Measurements from ENCODE around the gene RPH3AL.
A peak's percentile ranks its signal among the peaks of the same experiment; 100 is the strongest.
"Not testable (repeated sequence)": the region's sequence is repeated elsewhere in the genome, so short reads cannot be mapped to it uniquely, and the experiment has no call there.

RPH3AL gene

DNA sequence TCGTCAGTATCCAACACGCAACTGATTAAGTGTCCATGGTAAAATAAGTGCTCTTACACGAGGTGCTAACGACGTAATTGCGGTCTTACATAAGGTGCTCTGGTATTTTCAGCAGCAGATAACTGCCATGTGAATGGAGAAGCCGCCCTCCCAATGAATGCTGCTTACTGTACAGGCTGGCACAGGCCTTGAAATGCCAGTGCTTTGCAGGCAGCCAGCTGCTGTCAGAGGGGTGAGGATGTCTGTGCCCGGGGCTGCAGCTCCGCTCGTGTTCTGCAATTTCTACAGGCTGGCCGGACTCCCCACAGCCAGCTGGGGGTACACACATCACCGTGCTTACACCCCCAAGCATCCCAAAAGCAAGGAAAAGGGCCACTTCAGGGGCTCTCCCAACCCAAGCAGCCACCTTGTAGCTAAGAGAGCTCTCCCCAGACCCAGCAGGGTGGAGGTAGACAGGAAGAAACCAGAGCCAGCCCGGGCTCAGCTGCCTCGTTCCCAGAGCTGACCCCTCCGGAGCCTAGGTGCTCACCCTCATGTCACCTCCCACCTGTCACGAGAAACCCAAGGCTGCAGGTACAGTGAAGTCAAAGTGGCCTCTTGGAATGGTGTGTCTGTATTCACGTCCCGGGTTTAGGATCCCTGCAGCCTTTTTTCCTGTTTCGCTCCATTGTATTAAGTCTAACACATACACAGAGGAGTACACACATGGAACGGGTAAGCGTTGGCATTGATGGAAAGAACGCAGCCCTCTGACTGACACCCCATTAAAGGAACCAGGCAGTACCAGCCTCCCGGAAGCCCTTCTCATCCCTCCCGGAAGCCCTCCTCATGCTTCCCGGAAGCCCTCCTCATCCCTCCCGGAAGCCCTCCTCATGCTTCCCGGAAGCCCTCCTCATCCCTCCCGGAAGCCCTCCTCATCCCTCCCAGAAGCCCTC, 27.2 kb upstream of the RPH3AL start:
- DNase-seq: no peak

DNA sequence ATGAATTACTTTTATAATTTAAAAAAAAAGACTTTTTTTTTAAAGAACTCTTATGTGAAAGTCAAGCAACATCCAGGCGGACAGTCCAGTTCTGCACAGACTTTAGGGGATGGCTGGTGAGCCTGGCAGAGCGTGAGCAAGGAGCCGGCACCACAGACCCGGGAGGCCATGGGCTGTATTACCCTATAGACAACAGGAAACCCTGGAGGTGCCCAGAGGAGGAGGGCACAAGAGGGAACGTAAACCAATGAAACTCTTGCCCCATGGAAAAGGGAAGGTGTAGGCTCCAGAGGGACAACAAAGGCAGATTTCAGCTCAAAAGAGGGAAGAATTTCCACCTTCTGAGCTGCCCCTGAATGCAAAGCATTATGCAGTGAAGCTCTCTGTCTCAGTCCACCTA, 25.5 kb upstream of the RPH3AL start:
- peak; percentile 21 for DNase-seq

DNA sequence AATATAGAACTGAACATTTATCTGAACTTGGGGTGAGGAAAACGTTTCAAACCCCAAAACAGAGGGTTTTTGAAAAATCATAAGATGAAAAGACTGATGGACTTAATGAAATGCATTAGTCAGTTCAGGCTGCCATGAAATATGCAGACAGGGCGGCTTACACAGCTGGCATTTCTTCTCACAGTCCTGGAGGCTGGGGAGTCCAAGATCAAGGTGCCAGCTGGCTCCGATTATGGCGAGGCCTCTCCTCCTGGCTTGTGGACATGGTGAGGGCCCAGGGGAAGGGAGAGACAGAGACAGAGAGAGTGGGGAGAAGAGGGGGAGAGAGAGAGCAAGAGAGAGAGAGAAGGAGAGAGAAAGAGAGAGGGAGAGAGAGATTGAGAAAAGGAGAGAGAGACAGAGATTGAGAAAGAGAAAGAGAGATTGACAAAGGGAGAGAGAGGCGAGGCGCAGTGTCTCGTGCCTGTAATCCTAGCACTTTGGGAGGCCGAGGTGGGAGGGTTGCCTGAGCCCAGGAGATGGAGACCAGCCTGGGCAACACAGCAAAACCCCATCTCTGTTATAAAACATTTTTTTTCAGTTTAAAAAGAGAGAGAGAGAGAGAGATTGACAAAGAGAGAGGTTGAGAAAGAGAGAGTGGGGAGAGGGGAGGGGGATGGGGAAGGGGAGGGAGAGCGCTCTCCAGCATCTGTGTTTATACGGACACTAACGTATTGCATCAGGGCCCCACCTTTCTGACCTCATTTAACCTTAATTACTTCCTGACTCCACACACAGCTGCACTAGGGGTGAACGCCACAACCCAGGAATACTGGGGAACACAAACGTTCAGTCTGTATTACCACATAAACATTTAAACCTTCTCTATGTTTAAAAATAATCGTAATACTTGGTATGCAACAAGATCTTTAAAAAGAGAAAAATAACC, 24.6 kb upstream of the RPH3AL start:
- DNase-seq: peak; percentile 38

DNA sequence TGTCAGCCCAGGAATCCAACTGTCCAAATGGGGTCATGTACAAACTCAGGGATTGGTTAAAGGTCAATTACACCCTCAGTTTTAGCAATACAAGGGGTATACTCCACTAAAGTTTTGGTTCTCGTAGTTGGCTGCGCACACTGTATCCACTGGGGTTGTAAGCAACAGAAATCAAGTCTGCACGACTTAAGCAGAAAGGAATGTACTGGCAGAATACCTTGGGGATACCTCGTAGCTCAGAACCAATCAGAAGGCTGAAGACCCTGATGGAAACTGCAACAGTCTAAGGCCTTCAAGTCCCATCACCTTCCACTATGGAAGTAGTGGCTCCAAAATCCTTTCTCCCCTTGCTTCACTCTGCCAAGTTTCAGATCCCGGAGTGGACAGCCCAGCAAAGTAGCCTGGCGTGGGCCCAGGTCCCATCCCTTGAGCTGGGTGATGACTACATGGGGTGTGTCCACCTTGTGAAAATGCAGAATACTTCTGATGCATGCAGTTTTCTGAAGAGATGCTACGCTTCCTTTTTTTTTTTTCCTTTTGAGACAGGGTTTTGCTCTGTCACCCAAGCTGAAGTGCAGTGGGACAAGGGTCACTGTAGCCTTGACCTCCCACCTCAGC, 21.1 kb upstream of the RPH3AL start:
- DNase-seq: no peak

DNA sequence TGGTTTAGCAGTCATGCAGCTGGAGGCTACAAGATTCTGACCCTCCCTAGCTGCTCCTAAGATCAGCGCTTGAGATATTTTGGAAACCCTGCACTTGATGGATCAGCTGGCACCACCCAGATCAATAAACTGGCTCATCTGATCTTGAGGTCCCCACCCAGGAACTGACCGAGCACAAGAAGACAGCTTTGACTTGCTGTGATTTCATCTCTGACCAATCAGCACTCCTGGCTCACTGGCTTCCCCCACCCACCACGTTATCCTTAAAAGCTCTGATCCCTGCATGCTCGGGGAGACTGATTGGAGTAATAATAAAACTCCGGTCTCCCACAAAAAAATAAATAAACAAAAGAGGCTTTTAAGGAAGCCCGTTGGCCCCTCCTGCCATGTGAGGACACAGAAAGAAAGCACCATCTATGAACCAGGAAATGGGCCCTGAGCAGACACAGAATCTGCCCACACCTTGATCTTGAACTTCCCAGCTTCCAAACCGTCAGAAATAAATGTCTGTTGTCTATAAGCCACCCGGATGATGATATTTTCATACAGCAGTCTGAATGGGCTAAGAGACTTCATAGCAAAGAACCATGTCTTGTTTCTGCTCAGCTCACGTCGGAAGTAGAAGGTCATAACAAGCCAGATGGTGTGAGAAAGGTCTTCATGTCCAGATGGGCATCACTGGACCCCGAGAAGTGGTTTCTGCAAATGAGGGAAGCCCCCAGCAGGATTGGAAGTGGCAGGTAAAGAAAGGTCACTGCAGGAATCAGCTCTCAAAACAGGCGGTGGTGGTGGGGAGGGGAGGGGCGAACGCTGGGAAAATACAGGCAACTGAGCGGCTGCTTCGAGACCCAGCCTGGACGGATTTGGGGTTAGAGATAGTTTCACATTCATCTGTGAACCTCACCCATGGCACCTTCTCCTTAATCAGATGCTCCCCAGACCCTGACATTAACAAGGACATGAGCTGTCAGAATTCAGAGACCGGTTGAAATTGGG, 19.8 kb upstream of the RPH3AL start:
- no peak for DNase-seq

DNA sequence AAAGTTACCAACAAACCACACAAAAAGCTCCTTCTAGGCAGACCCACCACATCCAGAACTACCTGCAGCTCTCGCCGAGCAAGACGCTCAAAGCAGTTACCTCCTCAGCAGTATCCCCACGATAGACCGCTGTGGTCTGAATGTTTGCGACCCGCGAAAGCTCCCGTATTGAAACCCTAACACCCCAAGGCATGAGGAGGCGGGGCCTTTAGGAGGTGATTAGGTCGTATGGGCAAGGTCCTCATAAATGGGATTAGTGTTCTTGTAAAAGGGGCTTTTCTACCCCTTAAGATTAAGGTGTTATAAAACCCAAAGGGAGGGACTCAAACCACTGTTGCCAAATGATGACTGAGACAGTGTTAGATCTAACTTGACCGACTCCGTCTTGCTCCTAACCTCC, 19.0 kb upstream of the RPH3AL start:
- DNase-seq: no peak

DNA sequence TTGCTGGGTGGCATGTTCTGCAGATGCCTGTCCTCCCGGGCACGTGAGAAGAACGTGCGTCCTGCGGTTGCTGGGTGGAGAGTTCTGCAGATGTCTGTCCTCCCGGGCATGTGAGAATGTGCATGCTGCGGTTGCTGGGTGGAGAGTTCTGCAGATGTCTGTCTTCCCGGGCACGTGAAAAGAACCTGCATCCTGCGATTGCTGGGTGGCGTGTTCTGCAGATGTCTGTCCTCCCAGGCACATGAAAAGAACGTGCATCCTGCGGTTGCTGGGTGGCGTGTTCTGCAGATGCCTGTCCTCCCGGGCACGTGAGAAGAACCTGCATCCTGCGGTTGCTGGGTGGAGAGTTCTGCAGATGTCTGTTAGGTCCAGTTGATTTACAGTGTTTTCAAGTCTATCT, 15.0 kb upstream of the RPH3AL start:
- DNase-seq: not testable (repeated sequence)

DNA sequence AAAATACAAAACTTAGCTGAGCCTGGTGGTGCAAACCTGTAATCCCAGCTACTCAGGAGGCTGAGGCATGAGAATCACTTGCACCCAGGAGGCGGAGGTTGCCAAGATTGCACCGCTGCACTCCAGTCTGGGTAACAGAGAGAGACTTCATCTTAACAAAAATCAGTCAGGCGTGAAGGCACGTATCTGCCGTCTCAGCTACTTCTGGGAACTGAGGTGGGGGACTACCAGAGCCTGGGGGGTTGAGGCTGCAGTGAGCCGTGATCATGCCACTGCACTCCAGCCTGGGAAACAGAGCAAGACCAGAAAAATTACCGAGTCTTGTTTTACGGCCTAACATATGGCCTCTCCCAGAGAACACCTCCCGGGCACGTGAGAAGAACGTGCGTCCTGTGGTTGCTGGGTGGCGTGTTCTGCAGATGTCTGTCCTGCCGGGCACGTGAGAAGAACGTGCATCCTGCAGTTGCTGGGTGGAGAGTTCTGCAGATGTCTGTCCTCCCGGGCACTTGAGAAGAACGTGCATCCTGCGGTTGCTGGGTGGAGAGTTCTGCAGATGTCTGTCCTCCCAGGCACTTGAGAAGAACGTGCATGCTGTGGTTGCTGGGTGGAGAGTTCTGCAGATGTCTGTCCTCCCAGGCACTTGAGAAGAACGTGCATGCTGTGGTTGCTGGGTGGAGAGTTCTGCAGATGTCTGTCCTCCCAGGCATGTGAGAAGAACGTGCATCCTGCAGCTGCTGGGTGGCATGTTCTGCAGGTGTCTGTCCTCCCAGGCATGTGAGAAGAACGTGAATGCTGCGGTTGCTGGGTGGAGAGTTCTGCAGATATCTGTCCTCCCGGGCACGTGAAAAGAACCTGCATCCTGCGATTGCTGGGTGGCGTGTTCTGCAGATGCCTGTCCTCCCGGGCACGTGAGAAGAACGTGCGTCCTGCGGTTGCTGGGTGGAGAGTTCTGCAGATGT, 14.3 kb upstream of the RPH3AL start:
- peak; percentile 80 for DNase-seq

DNA sequence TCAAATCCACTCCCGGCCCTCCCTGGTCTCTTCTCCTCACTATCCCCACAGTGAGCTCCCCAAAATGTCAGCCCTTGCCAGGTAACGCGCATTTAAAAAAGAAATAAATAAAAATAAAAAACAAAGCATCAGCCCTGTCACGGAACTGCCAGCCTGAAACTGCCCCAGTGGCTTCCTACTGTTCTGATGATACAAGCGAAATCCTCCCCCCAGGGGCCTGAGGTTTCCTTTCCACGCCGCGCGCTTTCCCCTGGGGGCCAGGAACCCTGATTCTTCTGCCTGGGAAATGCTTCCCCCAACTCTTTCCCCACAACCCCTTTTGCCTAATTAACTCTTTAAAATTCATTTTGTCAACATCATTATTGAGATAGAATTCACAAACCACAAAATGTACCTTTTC, 12.2 kb upstream of the RPH3AL start:
- no peak for DNase-seq

DNA sequence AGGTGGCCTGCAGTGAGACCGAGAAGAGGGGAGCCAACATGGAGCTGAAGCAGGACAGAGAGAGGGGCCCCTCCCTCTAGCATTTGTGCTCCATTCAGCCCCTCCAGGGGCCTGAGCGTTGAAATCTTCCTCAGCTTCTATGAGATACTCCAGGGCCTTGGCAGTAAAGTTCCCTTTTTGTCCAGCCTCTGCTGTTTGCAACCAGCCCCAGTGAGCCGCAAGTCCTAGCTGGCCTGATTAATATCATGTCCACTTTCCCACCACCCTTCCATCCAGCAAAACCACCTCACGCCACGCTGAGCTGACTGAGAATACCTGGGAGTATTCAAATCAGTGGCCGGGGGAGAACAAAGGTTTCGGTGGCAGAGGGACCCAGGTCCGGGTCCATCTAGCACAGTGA, 11.7 kb upstream of the RPH3AL start:
- DNase-seq: no peak

DNA sequence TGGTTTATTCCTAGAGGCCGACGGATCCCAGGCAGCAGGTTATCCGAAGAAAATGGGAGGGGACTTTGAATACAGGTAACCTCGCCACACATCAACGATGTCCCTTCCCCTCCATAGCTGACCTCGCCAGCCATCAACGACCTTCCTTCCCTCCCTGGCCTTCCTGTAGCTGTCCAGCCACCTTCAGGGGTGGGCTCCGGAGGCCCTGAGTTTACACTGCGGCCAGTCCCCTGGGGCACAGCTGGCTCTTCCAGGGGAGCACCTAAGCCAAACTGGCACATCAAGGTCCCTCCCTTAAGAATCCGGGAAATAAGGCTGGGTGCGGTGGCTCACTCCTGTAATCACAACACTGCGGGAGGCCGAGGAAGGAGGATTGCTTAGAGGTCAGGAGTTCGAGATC, 10.1 kb upstream of the RPH3AL start:
- no peak for DNase-seq

DNA sequence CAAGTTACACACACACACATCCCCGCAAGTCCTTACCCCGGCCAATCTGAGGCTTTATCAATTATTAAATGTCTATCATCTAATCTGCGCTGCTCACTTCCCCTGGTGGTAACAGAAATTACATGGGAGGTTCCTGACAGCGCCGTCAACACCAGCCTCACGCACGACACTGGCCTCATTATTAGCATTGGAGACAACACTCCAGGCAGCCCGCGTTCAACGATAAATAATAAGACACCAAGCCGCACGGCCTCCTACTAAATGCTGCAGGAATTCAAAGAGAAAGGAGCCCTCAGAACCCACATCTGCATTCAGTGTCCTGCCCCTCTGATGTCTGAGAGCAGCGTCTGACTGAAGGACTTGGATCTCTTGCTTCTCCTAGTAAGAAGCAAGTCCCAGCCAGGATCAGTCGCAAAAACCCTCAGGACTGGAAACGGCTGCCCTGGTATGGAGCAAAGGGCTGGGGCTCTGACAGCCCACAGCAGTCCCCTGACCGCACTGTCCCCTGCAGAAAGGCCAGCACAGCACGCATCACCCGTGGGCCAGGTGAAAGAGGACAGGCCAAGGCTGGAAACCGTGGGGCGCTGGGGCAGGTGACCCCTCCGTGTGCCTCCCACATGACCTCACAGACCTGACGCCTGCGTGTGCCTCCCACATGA, 7.6 kb upstream of the RPH3AL start:
- DNase-seq: no peak

DNA sequence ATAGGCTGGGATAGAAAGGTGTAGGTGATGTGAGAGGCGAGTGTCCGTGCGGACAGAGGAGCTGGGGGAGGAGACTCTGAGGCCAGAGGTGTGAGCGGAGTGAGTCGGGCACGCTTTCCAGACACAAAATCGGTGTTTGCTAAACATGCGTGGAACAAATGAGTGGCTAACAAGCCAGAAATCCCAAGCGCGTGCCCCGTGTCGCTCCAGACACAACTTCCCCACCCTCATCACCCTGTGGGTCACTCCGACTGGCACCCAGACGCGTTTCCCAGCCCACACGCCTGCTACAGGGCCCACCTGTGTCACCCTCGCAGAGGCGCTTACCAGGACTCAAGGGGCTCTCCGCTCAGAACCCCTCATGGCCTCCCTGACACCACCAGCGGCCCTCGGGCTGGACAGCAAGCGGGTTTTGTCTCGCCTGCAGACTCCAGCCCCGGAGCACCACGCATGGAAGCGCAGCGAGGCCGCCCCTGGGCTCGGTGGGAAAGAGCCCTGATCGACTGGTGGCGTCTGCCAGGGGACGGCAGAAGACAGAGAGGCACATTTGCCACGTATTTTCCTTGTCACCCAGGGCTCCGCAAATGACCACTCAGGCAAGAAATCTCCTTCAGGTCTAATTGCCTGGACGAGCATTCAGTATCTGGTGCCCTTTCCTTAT, 6.0 kb upstream of the RPH3AL start:
- no peak for DNase-seq

DNA sequence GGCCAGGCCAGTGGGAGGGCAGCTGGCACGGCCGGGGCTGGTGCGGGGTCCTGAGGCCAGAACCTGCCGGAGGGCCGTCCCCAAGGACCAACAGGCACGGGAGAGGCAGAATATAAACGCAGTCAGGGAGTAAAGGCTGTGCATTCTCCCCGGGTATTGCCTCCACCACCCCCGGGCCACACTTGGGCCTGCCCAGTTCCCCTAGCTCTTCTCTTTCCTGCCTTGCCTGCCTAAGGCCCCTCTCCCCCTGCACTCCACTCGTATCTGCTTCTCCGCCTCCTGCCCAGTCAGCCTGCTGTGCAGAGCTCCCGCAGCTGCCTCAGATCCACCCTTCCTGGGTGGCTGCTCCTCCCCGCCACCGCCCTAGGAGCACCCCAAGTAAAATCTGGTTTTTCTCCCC, 5.0 kb upstream of the RPH3AL start:
- DNase-seq: no peak

DNA sequence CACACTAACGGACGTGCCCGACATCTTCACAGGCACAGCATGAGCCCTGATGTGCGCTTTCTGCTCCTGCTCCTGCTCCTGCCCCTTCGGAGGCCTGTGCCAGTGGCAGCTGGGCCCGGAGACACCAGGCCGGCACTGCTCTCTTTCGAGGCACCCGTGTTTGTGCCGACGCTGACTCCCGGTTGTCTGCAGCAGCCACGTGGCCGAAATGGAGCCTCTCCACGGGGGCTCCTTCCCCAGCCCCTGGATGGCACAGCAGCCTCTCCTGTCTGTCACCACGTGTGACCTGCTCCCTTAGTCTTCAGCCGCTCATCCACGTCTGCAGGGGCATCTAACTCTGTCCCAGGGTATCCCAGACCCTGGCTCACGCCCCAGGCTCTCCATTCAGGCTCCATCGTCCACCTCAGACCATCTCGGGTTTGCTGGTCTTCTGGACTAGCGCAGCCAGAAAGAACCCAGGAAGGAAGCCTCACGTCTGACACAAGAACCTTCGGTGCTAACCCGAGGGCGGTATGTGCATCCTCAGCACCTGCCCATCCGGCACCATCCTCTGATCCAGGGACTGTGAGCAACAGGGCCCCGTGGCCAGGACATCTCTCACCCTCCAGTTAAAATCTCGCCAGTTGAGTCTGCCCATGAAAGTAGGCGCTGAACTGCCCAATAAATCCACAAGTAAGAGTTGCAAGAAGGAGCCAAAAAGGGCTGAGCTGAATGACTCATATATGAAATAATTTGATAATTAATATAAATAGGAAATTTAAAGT, 4.2 kb upstream of the RPH3AL start:
- no peak for DNase-seq

DNA sequence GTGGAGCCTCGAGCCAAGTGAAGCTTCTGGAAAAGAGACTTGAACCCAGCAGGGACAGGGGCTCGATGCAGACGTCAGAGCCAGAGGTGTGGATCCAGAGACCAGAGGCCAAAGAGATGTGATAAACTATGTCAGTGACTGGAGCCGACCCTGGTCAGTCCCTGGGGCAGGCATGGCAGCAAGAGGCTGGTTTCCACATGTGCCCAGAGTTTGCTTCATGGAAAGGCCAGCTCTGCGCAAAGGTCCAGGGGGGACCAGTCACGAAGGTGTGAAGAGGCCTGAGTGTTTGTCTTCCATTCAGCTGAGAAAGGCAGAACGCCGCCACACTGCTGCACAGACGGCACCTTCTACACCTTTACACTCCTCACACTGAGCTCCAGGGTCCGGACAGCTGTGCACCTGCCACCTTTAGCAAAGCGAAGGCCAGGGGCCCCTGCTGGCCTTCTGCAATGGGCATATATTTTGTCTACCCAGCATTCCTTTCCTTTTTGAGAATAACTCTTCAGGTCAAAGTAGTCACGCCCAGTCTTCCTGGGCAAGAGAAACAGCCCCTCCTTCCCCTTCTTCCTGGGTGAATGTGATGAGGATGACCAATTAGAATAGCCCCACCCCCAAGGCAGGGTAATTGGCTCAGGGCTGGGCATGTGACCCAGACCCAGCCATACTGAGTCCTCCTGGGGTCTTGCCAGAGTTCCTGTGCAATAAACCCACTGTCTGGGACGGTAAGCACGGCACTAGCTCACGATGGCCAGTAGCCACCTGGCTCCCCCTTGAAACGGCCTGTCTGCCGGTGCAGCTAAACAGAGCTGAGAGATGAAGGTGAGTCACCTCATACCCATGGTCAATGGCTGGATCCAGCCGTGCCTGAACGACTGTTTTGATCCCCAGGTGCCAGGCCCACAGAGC, 2.3 kb upstream of the RPH3AL start:
- peak; percentile 31 for DNase-seq

DNA sequence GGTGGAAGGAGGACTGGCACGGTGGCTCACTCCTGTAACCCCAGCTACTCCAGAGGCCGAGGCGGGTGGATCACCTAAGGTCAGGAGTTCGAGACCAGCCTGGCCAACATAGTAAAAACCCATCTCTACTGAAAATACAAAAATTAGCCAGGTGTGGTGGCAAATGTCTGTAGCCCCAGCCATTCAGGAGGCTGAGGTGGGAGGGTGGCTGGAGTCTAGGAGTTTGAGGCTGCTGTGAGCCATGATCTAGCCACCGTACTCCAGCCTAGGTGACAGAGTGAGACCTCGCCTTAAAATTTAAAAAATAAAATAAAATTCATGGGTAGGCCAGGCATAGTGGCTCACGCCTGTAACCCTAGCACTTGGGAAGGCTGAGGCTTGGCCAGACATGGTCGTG, 1.2 kb upstream of the RPH3AL start:
- DNase-seq: no peak
